Stimulated activated CD4-positive, alpha-beta T cell treated with anti-CD3 and anti-CD28 coated beads, TNF-alpha, amount 100 ng/mL, for 48 hours (primary cell): ENCODE results near the gene PRKN.

ENCODE experiments used
- DNase-seq, 3 donors: peaks; one replicate each; pipeline ENCODE4 v3.0.0-alpha.2; 2020; ENCODE audit warnings: low read depth in 3 of 3

PRKN gene

GRCh38 chr6:161446949-161447348 lies 1280.6 kb downstream of the PRKN start:
- no peak for DNase-seq

GRCh38 chr6:161446296-161446925 lies 1281.2 kb downstream of the PRKN start:
- no peak for DNase-seq

- DNase-seq = no peak
Observed at GRCh38 chr6:161445021-161445799, 1282.4 kb downstream of the PRKN start.

GRCh38 chr6:161444464-161444863 lies 1283.1 kb downstream of the PRKN start:
- no peak for DNase-seq

- no peak for DNase-seq
Observed at GRCh38 chr6:161443848-161444247, 1283.7 kb downstream of the PRKN start.

- DNase-seq = no peak
Observed at GRCh38 chr6:161442420-161442819, 1285.1 kb downstream of the PRKN start.

- DNase-seq = no peak
Observed at GRCh38 chr6:161440299-161440698, 1287.3 kb downstream of the PRKN start.

- DNase-seq = no peak
Observed at GRCh38 chr6:161439093-161439492, 1288.5 kb downstream of the PRKN start.

GRCh38 chr6:161438430-161439030 lies 1289.0 kb downstream of the PRKN start:
- DNase-seq = no peak

- DNase-seq = no peak
Observed at GRCh38 chr6:161437851-161438250, 1289.7 kb downstream of the PRKN start.

- no peak for DNase-seq
Observed at GRCh38 chr6:161436106-161436876, 1291.3 kb downstream of the PRKN start.

- no peak for DNase-seq
Observed at GRCh38 chr6:161435748-161436070, 1291.9 kb downstream of the PRKN start.

GRCh38 chr6:161434921-161435747 lies 1292.4 kb downstream of the PRKN start:
- DNase-seq = no peak

GRCh38 chr6:161434350-161434749 lies 1293.2 kb downstream of the PRKN start:
- DNase-seq = no peak

GRCh38 chr6:161432546-161432945 lies 1295.0 kb downstream of the PRKN start:
- DNase-seq = no peak

GRCh38 chr6:161429921-161430490 lies 1297.6 kb downstream of the PRKN start:
- DNase-seq = no peak

GRCh38 chr6:161424421-161424820 lies 1303.1 kb downstream of the PRKN start:
- no peak for DNase-seq

GRCh38 chr6:161422710-161423680 lies 1304.6 kb downstream of the PRKN start:
- DNase-seq = no peak

GRCh38 chr6:161418463-161418945 lies 1309.1 kb downstream of the PRKN start:
- DNase-seq = peak in 2 of 3 donors; percentile 13 to 35
